ENCODE results near the gene OSGEP. TPM values are rescaled to one million over a fixed set of nuclear protein-coding genes. Genes with fewer than 3 reads are reported as not detected.

Gene OSGEP
- total RNA-seq, 1 donor from 2014 or later = 67.0 TPM

DNA sequence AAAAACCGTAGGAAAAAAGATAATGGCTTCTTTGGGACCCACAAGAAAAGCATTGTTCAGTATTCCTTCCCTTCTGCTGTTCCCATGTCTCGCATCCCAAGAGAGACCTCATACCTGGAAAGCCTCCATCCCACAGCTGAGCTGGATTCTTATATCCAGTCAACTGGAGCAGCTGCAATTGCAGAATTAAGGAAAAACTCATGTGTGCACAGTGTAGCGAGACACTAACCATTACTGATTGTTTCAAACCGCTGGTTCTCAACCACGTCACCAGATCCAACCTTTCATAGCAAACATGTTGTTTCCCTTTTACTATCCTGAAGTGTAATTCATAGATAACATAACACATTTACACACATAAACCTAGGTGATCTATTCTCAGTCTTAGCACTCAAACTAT, 45.3 kb upstream of the OSGEP start:
- H3K4me1 ChIP-seq = peaks cover 6% of the 10 kb centered on the region
- peak overlapping the region; percentile 78 for H2AFZ ChIP-seq (replicated peaks)
- Mint-ChIP-seq H3K9me3 (peaks cover 9% of the 10 kb centered on the region), H3K27me3 (ENCODE audit: insufficient read depth, low read depth) (no peaks in the 10 kb centered on the region), H3K27ac (no peak overlapping the region), H3K4me1 (peaks cover 12% of the 10 kb centered on the region), H3K4me3 (no peak overlapping the region), H3K36me3 (no peaks in the 10 kb centered on the region)
- H3K9me3 ChIP-seq (ENCODE audit: low read depth) = no peaks in the 10 kb centered on the region
- DNase-seq (ENCODE audit: low spot score) = no peak
- H3K36me3 ChIP-seq = no peaks in the 10 kb centered on the region
- no peaks in the 10 kb centered on the region for H4K20me1 ChIP-seq (ENCODE audit: low read depth)
- no peak overlapping the region for H3K4me3 ChIP-seq
- H3K79me2 ChIP-seq (ENCODE audit: low read depth) = no peaks in the 10 kb centered on the region
- no peak overlapping the region for H3K4me2 ChIP-seq
- H3F3A ChIP-seq (ENCODE audit: low read depth) = no peaks in the 10 kb centered on the region
- no peak overlapping the region for H3K27ac ChIP-seq
- H3K9ac ChIP-seq = no peak overlapping the region
- TF ChIP-seq EZH2 (IDR thresholded peaks at IDR 0.05) = no peak
- TF ChIP-seq, protein P1, sequence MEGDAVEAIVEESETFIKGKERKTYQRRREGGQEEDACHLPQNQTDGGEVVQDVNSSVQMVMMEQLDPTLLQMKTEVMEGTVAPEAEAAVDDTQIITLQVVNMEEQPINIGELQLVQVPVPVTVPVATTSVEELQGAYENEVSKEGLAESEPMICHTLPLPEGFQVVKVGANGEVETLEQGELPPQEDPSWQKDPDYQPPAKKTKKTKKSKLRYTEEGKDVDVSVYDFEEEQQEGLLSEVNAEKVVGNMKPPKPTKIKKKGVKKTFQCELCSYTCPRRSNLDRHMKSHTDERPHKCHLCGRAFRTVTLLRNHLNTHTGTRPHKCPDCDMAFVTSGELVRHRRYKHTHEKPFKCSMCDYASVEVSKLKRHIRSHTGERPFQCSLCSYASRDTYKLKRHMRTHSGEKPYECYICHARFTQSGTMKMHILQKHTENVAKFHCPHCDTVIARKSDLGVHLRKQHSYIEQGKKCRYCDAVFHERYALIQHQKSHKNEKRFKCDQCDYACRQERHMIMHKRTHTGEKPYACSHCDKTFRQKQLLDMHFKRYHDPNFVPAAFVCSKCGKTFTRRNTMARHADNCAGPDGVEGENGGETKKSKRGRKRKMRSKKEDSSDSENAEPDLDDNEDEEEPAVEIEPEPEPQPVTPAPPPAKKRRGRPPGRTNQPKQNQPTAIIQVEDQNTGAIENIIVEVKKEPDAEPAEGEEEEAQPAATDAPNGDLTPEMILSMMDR (IDR thresholded peaks at IDR 0.05) = no peak
- TF ChIP-seq EZH2phosphoT487 (IDR thresholded peaks at IDR 0.05) = no peak
- no peaks in the 10 kb centered on the region for H3K27me3 ChIP-seq

DNA sequence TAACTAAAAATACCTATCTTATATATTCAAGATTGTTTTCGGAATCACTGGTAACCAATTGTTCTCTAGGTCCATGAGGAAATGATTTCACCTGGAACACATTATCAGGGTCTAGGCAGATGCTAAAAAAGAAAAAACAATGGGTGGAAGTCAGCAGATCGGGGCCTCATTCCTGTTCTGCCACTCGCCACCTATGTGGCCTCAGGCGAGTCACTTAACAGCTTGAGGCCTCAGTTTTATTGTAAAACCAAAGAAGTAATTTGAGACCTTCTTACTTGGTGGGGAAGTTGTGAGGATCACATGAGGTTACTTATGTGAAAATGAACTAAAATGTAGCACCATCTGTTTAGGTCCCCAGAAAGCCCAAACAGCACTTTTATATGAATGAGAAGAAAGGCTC, 44.5 kb upstream of the OSGEP start:
- no peaks in the 10 kb centered on the region for H3K9me3 ChIP-seq (ENCODE audit: low read depth)
- no peaks in the 10 kb centered on the region for H4K20me1 ChIP-seq (ENCODE audit: low read depth)
- H3F3A ChIP-seq (ENCODE audit: low read depth) = no peaks in the 10 kb centered on the region
- peaks cover 6% of the 10 kb centered on the region for H3K4me1 ChIP-seq
- peaks cover 7% of the 10 kb centered on the region for H3K9me3 Mint-ChIP-seq
- peak overlapping the region; percentile 78 for H2AFZ ChIP-seq (replicated peaks)
- no peak for TF ChIP-seq EZH2 (IDR thresholded peaks at IDR 0.05)
- TF ChIP-seq, protein P1 (IDR thresholded peaks at IDR 0.05) = no peak
- no peak for TF ChIP-seq EZH2phosphoT487 (IDR thresholded peaks at IDR 0.05)
- H3K27me3 Mint-ChIP-seq (ENCODE audit: insufficient read depth, low read depth) = no peaks in the 10 kb centered on the region
- no peak overlapping the region for H3K27ac Mint-ChIP-seq
- no peaks in the 10 kb centered on the region for H3K36me3 ChIP-seq
- H3K4me3 Mint-ChIP-seq = no peak overlapping the region
- no peak overlapping the region for H3K4me2 ChIP-seq
- peaks cover 12% of the 10 kb centered on the region for H3K4me1 Mint-ChIP-seq
- no peak overlapping the region for H3K27ac ChIP-seq
- H3K79me2 ChIP-seq (ENCODE audit: low read depth) = no peaks in the 10 kb centered on the region
- DNase-seq (ENCODE audit: low spot score) = no peak
- H3K27me3 ChIP-seq = no peaks in the 10 kb centered on the region
- no peaks in the 10 kb centered on the region for H3K36me3 Mint-ChIP-seq
- no peak overlapping the region for H3K9ac ChIP-seq
- no peak overlapping the region for H3K4me3 ChIP-seq

DNA sequence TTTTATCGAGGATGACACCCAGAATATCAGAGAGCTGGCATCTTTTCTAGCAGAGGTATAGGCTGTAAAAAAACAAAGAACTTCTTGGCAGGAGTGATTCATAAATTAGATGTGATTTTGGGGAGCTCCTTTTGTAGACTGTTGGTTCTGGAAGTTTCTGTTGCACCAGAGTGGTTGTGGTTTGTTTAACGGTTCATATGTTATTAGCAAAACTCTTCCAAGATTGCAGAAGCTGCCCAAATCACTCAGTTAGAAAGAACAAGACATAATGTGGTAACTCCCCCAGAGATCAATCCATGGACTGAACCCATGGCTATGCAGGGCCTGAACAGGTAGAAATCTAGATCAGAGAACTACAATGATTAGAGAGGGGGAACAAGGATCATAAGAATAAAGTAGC, 44.0 kb upstream of the OSGEP start:
- Mint-ChIP-seq H3K36me3 (no peaks in the 10 kb centered on the region), H3K4me3 (no peak overlapping the region), H3K4me1 (peaks cover 12% of the 10 kb centered on the region), H3K27me3 (ENCODE audit: insufficient read depth, low read depth) (no peaks in the 10 kb centered on the region), H3K9me3 (peaks cover 2% of the 10 kb centered on the region), H3K27ac (no peak overlapping the region)
- Histone ChIP-seq H3K4me1 (peaks cover 6% of the 10 kb centered on the region), H3K79me2 (ENCODE audit: low read depth) (no peaks in the 10 kb centered on the region), H3K9me3 (ENCODE audit: low read depth) (no peaks in the 10 kb centered on the region), H4K20me1 (ENCODE audit: low read depth) (no peaks in the 10 kb centered on the region), H3F3A (ENCODE audit: low read depth) (no peaks in the 10 kb centered on the region), H2AFZ (replicated peaks) (peak overlapping the region; percentile 78), H3K4me2 (no peak overlapping the region), H3K27ac (no peak overlapping the region), H3K27me3 (no peaks in the 10 kb centered on the region), H3K4me3 (no peak overlapping the region), H3K9ac (no peak overlapping the region), H3K36me3 (no peaks in the 10 kb centered on the region)
- TF ChIP-seq, protein P1 (IDR thresholded peaks at IDR 0.05) = no peak
- TF ChIP-seq EZH2phosphoT487 (IDR thresholded peaks at IDR 0.05) = no peak
- TF ChIP-seq EZH2 (IDR thresholded peaks at IDR 0.05) = no peak
- DNase-seq (ENCODE audit: low spot score) = no peak
